Measurements from ENCODE around the gene ARID4B. TPM values are rescaled to one million over a fixed set of nuclear protein-coding genes. Genes with fewer than 3 reads are reported as not detected.
A peak's percentile ranks its signal among the peaks of the same experiment; 100 is the strongest.
"Not testable (repeated sequence)": the region's sequence is repeated elsewhere in the genome, so short reads cannot be mapped to it uniquely, and the experiment has no call there.

Gene ARID4B
- total RNA-seq, 2 experiments from 2014 or later = 38.8 to 41.9 TPM

GRCh38 chr1:235203428-235203827 lies 124.6 kb downstream of the ARID4B start:
- Mint-ChIP-seq H3K36me3 (ENCODE audit: low read depth) (peaks cover 10% of the 10 kb centered on the region), H3K9me3 (no peaks in the 10 kb centered on the region), H3K4me1 (ENCODE audit: low read depth) (peaks cover 29% of the 10 kb centered on the region), H3K27ac (no peak overlapping the region), H3K4me3 (no peak overlapping the region), H3K27me3 (no peaks in the 10 kb centered on the region)
- ChIA-PET POLR2A (no interaction called here), CTCF (no interaction called here)
- ATAC-seq = no peak
- intact Hi-C loops (cut with micrococcal nuclease) = no loop called here
- TF ChIP-seq CTCF (IDR thresholded peaks at IDR 0.05) = no peak
- no peak for DNase-seq

GRCh38 chr1:235202447-235202846 lies 125.5 kb downstream of the ARID4B start:
- H3K36me3 Mint-ChIP-seq (ENCODE audit: low read depth); H3K27me3 Mint-ChIP-seq; intact Hi-C loops (cut with micrococcal nuclease); ATAC-seq; CTCF ChIA-PET; H3K4me3 Mint-ChIP-seq; H3K27ac Mint-ChIP-seq; POLR2A ChIA-PET; DNase-seq; H3K9me3 Mint-ChIP-seq: not testable (repeated sequence)
- H3K4me1 Mint-ChIP-seq (ENCODE audit: low read depth) = peaks cover 23% of the 10 kb centered on the region

GRCh38 chr1:235199441-235199840 lies 128.5 kb downstream of the ARID4B start:
- ChIA-PET POLR2A (no interaction called here), CTCF (interaction anchor here (1.0 kb wide), 1 partner anchor 26 kb away, joined by 3 read pairs; no protein-coding TSS in a partner anchor)
- H3K27me3 Mint-ChIP-seq = no peaks in the 10 kb centered on the region
- peak; percentile 23 for TF ChIP-seq CTCF (IDR thresholded peaks at IDR 0.05)
- H3K9me3 Mint-ChIP-seq = no peaks in the 10 kb centered on the region
- intact Hi-C loops (cut with micrococcal nuclease) = no loop called here
- DNase-seq = no peak
- H3K27ac Mint-ChIP-seq = no peak overlapping the region
- H3K36me3 Mint-ChIP-seq (ENCODE audit: low read depth) = peaks cover 5% of the 10 kb centered on the region
- ATAC-seq = no peak
- H3K4me1 Mint-ChIP-seq (ENCODE audit: low read depth) = peaks cover 3% of the 10 kb centered on the region
- H3K4me3 Mint-ChIP-seq = no peak overlapping the region

- Mint-ChIP-seq H3K4me1 (ENCODE audit: low read depth) (peaks cover 8% of the 10 kb centered on the region), H3K27ac (no peak overlapping the region), H3K4me3 (no peak overlapping the region), H3K9me3 (no peaks in the 10 kb centered on the region), H3K27me3 (no peaks in the 10 kb centered on the region), H3K36me3 (ENCODE audit: low read depth) (peaks cover 21% of the 10 kb centered on the region)
- ATAC-seq (no peak), DNase-seq (no peak)
- intact Hi-C loops (cut with micrococcal nuclease) = no loop called here
- TF ChIP-seq CTCF (IDR thresholded peaks at IDR 0.05) = no peak
- CTCF ChIA-PET = interaction anchor here (0.9 to 1.0 kb wide), 2 partner anchors 23 to 225 kb away, joined by 3 to 5 read pairs; no protein-coding TSS in a partner anchor
- POLR2A ChIA-PET = interaction anchor here (0.8 kb wide), 1 partner anchor 9 kb away, joined by 3 read pairs; no protein-coding TSS in a partner anchor
Measured at GRCh38 chr1:235190431-235190830, 137.5 kb downstream of the ARID4B start.

- no peaks in the 10 kb centered on the region for H3K9me3 Mint-ChIP-seq
- peaks cover 12% of the 10 kb centered on the region for H3K4me1 Mint-ChIP-seq (ENCODE audit: low read depth)
- CTCF ChIA-PET = no interaction called here
- no peaks in the 10 kb centered on the region for H3K27me3 Mint-ChIP-seq
- no peak for TF ChIP-seq CTCF (IDR thresholded peaks at IDR 0.05)
- ATAC-seq (no peak), DNase-seq (no peak)
- POLR2A ChIA-PET = no interaction called here
- no peak overlapping the region for H3K27ac Mint-ChIP-seq
- intact Hi-C loops (cut with micrococcal nuclease) = no loop called here
- no peak overlapping the region for H3K4me3 Mint-ChIP-seq
- H3K36me3 Mint-ChIP-seq (ENCODE audit: low read depth) = peaks cover 19% of the 10 kb centered on the region
Measured at GRCh38 chr1:235187316-235187715, 140.7 kb downstream of the ARID4B start.

All from activated CD8-positive, alpha-beta T cell treated with anti-CD3 and anti-CD28 coated beads for 36 hours (primary cell).